Liver (tissue), 3 donors: ENCODE data around the gene TRAFD1.

Source experiments
- FOXA2 ChIP-seq: IDR thresholded peaks from 2 replicates; pipeline ENCODE4 v1.6.1; 2016; ENCODE audit warnings: antibody characterized with exemption
- HNF4A ChIP-seq, 2 donors: conservative IDR thresholded peaks; 2 replicates each; pipeline ENCODE4 v1.6.1; 2016; ENCODE audit warnings: antibody characterized with exemption in 2 of 2, mild to moderate bottlenecking in 2 of 2
- YY1 ChIP-seq: IDR thresholded peaks from 2 replicates; pipeline ENCODE4 v1.6.1; 2016; ENCODE audit warnings: antibody characterized with exemption, mild to moderate bottlenecking
- TF ChIP-seq, protein P1 (sequence below): fragments of 150-350 bp; IDR thresholded peaks from 2 replicates; pipeline ENCODE4 v1.5.1; 2017; ENCODE audit warnings: improper control_type of control experiment, low read depth, low read length; ENCODE audit not compliant: missing input control
- TF ChIP-seq, protein P2 (sequence below): IDR thresholded peaks from 2 replicates; pipeline ENCODE4 v1.6.1; 2016; ENCODE audit warnings: antibody characterized with exemption
- donor health status: healthy.
- donor health status: healthy.

DNA sequence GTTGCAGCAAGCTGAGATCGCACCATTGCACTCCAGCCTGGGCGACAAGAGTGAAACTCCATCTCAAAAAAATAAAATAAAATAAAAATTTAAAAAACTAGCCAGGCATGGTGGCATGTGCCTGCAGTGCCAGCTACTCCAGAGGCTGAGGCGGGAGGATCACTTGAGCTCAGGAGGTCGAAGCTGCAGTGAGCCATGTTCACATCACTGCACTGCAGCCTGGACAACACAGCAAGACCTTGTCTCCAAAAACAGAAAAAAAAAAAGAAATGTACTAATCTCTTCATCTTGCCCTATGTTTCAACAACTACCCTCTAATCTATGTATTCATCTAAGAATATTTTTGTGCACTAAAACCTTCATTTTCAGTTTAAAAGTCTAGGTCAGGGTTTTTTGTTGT, 23.2 kb upstream of the TRAFD1 start:
- TF ChIP-seq, protein P1, sequence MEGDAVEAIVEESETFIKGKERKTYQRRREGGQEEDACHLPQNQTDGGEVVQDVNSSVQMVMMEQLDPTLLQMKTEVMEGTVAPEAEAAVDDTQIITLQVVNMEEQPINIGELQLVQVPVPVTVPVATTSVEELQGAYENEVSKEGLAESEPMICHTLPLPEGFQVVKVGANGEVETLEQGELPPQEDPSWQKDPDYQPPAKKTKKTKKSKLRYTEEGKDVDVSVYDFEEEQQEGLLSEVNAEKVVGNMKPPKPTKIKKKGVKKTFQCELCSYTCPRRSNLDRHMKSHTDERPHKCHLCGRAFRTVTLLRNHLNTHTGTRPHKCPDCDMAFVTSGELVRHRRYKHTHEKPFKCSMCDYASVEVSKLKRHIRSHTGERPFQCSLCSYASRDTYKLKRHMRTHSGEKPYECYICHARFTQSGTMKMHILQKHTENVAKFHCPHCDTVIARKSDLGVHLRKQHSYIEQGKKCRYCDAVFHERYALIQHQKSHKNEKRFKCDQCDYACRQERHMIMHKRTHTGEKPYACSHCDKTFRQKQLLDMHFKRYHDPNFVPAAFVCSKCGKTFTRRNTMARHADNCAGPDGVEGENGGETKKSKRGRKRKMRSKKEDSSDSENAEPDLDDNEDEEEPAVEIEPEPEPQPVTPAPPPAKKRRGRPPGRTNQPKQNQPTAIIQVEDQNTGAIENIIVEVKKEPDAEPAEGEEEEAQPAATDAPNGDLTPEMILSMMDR = no peak
- TF ChIP-seq YY1 (no peak), FOXA2 (no peak), HNF4A (conservative IDR thresholded peaks at IDR 0.05) (no peak)
- TF ChIP-seq, protein P2, sequence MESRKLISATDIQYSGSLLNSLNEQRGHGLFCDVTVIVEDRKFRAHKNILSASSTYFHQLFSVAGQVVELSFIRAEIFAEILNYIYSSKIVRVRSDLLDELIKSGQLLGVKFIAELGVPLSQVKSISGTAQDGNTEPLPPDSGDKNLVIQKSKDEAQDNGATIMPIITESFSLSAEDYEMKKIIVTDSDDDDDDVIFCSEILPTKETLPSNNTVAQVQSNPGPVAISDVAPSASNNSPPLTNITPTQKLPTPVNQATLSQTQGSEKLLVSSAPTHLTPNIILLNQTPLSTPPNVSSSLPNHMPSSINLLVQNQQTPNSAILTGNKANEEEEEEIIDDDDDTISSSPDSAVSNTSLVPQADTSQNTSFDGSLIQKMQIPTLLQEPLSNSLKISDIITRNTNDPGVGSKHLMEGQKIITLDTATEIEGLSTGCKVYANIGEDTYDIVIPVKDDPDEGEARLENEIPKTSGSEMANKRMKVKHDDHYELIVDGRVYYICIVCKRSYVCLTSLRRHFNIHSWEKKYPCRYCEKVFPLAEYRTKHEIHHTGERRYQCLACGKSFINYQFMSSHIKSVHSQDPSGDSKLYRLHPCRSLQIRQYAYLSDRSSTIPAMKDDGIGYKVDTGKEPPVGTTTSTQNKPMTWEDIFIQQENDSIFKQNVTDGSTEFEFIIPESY = no peak
